NCI-H2171 (cell line): ENCODE measurements around the gene SLC4A7.
"Not testable (repeated sequence)": the region's sequence is repeated elsewhere in the genome, so short reads cannot be mapped to it uniquely, and the experiment has no call there.

Experiments
- DNase-seq: peaks from one replicate; lab custom pipeline; 2025; lab: John Stamatoyannopoulos, UW

The SLC4A7 gene

GRCh38 chr3:27358372-27358771 is 125.8 kb downstream of the SLC4A7 start:
- no peak for DNase-seq

DNA sequence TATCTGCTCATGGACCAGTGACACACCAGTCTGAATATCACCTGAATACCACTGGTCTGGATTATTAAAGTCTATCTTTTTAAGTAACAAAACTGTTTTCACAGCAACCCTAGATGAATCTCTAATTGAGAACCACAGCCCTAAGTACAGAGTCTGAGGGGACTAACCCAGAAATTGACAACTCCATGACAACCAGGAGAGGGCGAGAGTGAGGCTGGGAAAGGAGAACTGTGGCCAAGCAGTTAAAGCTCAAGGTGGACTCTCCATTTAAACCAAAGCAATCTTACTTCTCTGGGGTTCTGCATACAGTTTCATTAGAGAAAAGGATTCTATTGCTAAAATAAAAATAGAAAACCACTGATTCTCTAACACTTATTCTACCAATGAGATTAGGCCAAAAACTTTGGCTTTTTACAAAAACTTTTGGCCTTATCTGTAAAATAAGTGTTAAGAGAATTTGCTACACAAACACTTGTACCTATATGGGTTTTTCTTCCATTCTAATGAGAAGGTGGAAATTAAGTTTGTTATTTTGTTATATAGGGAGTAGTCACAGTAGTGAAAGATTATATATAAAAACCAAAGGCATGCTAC is 126.4 kb downstream of the SLC4A7 start:
- DNase-seq = no peak

GRCh38 chr3:27356976-27357375 is 127.2 kb downstream of the SLC4A7 start:
- no peak for DNase-seq

- no peak for DNase-seq
Observed at GRCh38 chr3:27354588-27355203, 129.5 kb downstream of the SLC4A7 start.

DNA sequence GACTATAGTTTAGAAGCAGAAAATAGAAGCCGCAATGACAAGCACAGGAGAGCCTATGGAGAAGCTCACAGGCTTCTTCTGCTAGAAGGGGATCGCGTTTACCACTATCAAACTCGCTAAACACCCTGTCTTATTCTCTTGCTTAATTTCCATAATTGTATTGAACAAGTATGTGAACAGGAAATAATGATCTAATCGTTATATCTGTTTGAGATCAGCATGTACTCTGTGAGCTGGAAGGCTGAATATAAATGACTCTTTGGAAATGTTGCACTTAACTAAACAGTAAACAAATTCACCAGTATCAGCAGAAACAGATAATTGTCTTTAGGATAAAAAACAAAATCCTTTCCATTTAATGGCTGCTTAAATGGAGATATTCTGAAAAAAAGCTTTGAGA is 130.0 kb downstream of the SLC4A7 start:
- DNase-seq = no peak

- DNase-seq = no peak
Observed at GRCh38 chr3:27353221-27353620, 131.0 kb downstream of the SLC4A7 start.

GRCh38 chr3:27352047-27352446 is 132.1 kb downstream of the SLC4A7 start:
- DNase-seq = no peak

GRCh38 chr3:27349832-27350231 is 134.4 kb downstream of the SLC4A7 start:
- no peak for DNase-seq

DNA sequence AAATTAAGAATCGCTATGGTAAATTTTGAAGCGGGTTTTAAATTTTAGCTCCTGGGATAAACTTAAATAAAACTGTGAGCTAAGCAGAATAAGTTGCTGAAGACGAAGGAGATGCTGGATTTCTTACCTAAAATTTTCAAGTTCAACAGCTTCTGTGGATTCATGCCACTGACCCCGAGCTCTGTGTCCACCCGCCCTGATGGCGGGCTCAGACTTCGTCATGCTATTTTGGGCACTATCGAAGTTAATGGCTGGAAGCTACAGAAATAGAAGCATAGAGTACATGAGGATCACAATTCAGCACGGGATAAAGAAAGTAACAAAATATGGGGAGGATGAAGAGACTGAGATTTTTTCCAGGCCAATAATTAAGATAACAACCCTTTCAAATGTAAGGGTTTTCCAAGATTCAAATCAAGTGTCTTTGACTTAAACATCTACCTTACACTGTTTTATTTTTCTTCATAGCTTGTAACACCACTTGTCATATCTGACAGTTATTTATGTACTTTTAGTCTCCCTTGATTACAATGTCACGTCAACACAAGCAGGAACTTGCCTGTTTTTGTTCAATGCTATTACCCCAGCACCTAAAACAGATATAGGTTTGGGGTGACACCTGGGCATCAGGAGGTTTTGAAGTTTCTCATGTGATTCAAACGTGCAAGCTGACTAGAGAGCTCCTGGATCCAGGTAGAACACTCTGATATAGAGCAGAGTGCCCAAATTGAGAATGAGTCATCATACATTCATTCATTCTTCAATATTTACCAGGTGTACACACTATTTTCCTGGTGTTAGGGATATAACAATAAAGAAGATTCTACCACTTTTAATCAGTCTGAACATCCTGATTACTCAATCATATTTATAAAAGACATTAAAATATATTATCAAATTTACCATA is 138.0 kb downstream of the SLC4A7 start:
- DNase-seq = no peak

DNA sequence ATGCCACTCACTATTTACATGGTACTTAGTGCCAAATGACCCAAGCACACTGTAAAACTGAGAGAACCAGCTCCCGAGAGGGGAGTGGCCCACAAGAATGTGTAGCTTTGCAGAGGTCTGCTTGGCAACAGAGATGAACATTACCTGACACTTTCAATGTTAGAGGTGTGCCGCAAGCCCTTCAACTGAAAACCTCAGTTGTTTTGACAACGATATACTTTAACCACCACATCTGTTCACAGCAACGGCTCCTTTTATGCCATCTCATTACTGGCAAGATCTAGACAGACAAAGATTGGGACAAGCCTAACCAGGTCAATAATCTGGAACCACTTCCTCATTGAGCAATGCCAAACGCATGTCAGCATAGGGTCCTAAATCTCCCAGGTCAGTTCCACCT is 138.7 kb downstream of the SLC4A7 start:
- no peak for DNase-seq

GRCh38 chr3:27345045-27345444 is 139.1 kb downstream of the SLC4A7 start:
- no peak for DNase-seq

- no peak for DNase-seq
Observed at GRCh38 chr3:27344192-27344591, 140.0 kb downstream of the SLC4A7 start.

GRCh38 chr3:27342267-27342666 is 141.9 kb downstream of the SLC4A7 start:
- DNase-seq = no peak

GRCh38 chr3:27340534-27340933 is 143.7 kb downstream of the SLC4A7 start:
- DNase-seq = no peak

DNA sequence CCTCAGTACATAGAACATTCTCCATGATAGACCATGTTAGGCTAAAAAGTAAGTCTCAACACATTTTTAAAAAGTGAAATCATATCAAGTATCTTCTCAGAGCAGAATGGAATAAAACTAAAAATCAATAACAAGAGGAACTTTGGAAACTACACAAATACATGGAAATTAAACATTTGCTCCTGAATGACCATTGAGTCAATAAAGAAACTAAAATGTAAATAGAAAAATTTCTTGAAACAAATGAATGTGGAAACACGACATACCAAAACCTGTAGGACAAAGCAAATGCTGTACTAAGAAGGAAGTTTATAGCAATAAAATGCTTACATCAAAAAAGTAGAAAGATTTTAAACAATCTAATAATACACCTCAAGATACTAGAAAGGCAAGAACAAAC is 148.6 kb downstream of the SLC4A7 start:
- DNase-seq = no peak

DNA sequence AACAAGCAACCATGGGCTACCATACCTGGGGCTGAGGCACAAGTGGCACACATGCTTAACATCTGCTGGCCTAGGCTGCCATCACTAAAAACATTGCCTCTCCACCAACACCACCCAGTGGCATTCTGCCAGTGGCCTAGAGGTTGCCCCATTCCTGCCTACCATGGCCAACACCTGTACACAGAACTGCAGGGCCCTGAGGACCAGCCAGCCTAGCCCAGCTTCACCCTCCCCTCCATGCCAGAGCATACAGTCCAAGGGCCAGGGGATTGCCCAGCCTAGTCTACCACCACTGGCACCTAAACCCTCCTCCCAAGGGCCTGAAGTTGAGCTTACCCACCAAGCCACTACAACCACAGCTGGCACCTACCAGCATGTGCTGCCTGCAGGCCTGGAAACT is 150.3 kb downstream of the SLC4A7 start:
- no peak for DNase-seq

DNA sequence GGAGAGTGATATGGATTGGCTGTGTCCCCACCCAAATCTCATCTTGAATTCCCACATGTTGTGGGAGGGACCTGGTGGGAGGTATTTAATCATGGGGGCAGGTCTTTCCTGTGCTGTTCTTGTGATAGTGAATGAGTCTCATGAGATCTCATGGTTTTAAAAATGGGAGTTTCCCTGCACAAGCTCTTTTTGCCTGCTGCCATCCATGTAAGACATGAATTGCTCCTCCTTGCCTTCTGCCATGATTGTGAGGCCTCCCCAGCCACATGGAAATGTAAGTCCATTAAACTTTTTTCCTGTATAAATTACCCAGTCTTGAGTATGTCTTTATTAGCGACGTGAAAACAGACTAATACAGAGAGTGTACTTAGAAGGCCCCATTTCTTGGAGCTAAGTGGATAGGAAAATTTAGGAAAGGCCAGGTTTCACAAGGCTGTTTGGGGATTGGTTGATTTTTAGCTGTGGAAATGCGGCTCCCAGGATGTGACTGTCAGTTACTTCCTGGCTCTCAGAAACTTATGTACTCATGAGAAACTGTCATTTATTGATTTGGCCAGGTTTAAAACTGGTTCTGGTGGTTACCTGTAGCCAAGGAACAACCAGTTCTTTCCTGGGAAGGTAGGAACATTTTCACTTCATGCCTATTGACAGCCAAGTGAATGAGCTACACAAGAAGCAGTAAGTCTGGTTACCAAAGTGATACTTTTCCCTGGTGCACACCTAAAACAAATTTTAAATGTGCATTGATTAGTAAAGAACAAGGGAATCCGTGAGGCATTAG is 155.0 kb downstream of the SLC4A7 start:
- not testable (repeated sequence) for DNase-seq

DNA sequence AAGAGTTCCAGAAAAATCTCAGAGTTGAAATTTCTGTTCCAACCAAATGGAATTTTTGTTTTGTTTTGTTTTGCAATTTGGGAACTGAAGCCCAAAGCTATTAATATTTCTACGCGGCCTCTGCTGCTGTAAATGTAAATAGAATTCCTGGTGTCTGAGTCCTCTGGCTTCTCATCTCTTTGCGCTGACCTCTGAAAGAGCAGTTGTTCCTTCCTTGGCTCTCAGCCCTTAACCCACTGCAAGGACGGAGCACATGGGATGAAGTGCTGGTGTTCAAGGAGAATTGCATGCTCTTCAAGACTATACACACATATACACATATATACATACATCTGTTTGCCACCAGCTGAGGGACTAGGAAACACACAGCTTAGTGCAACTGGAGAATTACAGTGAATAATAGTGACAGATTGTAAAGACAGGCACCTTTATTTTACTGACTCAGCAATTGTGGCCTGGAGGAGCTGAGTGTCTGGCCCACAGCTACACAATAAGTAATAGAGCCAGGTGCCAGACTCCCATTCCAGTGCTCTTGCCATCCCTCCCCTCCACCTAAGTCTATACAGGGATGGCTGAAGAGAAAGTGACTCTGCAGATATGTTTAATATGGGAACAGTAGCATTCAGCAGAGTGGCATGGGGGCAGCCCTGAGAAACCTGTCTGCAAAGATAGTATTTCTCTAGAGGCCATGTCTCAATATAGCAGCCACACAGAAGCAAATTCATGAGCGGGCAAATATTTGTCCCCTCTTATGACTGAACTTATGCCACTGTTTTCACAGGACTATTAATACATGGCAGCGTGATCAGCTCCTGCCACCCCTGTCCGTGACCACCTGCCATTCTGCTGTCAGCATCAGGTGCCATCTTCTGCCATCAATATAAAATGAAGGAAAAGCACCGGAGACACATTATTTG is 157.3 kb downstream of the SLC4A7 start:
- no peak for DNase-seq

GRCh38 chr3:27326202-27326601 is 158.0 kb downstream of the SLC4A7 start:
- DNase-seq = no peak

DNA sequence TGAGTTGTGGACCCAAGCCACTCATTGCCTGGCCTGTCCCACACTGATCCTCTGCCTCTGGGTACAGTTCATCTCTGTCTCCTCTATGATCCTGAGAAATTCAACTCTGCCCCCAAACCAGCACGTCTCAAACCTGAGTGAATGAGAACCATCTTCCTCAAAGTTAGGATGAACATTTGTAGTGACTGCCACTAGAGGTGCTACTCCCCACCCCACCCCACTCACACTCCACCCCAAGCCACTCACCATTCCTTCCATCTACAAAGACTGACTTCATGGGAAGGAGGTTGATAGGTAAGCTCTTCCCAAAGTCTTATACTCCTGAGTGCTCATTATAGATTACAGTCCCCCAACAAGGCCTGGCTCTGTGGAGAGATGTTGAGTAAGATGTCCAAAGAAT is 158.8 kb downstream of the SLC4A7 start:
- DNase-seq = no peak

DNA sequence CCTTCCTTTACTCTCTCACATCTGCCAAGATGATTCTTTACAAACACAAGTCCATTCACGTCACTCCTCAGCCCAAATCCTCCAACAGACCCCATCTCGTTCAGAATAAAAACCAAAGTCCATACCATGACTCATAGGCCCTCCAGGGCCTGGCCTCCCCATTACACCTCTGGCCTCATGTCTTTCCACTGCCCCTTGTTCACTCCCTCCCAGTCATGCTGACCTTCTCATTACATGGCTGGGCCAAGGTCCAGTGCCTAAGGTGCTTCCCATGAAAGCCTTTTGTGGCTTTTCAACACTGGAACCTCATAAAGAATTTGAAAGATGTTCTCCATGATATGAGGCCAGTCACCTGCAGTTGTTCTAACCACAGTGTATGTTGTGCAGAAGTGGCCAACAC is 159.5 kb downstream of the SLC4A7 start:
- no peak for DNase-seq
